IMR-90 (cell line): Measurements from ENCODE around the gene SLC39A11. TPM values are rescaled to one million over a fixed set of nuclear protein-coding genes. Genes with fewer than 3 reads are reported as not detected.

Experiments
- ATAC-seq: fragments of 200-7000 bp; cut with Tn5 transposase; 2 replicates; pipeline ENCODE4 v1.9.1; 2020; ENCODE audit warnings: low read depth, mild to moderate bottlenecking, moderate library complexity
- BruUV-seq: library from RNA; stranded (reverse); fragments of 400-500 nt; replicated peaks from 2 replicates; lab custom pipeline; 2021; lab: Mats Ljungman, UMichigan
- CTCF ChIA-PET: fragments of 300-600 bp; formaldehyde crosslinking; extraction: SDS; loops from one replicate; lab custom pipeline; 2021; ENCODE audit warnings: antibody characterized with exemption; lab: Yijun Ruan, JAX
- POLR2A ChIA-PET: fragments of 300-600 bp; sonication (Branson Sonifier 250); formaldehyde crosslinking; loops from one replicate; lab custom pipeline; 2022; ENCODE audit warnings: antibody characterized with exemption; ENCODE audit not compliant: unreplicated experiment; lab: Charles Lee
- DNase-seq: peaks from one replicate; pipeline ENCODE4 v3.0.0; 2013
- H2AFZ ChIP-seq: replicated peaks from 2 replicates; pipeline ENCODE3; 2013; ENCODE audit warnings: low read length, mild to moderate bottlenecking; ENCODE audit not compliant: poor library complexity
- H2AK5ac ChIP-seq: 2 replicates; pipeline ENCODE4 v1.6.1; 2013; ENCODE audit warnings: low read depth, low read length, inconsistent platforms
- H2AK9ac ChIP-seq: replicated peaks from 2 replicates; pipeline ENCODE3; 2013; ENCODE audit warnings: mild to moderate bottlenecking, low read depth, low read length, moderate library complexity; ENCODE audit not compliant: poor library complexity
- H2BK120ac ChIP-seq: 2 replicates; pipeline ENCODE4 v1.6.1; 2013; ENCODE audit warnings: low read depth, low read length, inconsistent platforms
- H2BK15ac ChIP-seq: 3 replicates; pipeline ENCODE4 v1.6.1; 2013; ENCODE audit warnings: low read depth, low read length, inconsistent platforms
- H2BK20ac ChIP-seq: 2 replicates; pipeline ENCODE4 v1.6.1; 2013; ENCODE audit warnings: low read depth, mild to moderate bottlenecking, inconsistent platforms, low read length, moderate library complexity
- H2BK5ac ChIP-seq: 2 replicates; pipeline ENCODE4 v1.6.1; 2013; ENCODE audit warnings: mild to moderate bottlenecking, low read depth, low read length, inconsistent platforms; ENCODE audit not compliant: poor library complexity, severe bottlenecking
- H3K14ac ChIP-seq: replicated peaks from 2 replicates; pipeline ENCODE4 v1.6.1; 2013; ENCODE audit warnings: low read depth, low read length, inconsistent platforms
- H3K18ac ChIP-seq: 2 replicates; pipeline ENCODE4 v1.6.1; 2013; ENCODE audit warnings: low read depth, low read length, control low read depth
- H3K23ac ChIP-seq: 2 replicates; pipeline ENCODE4 v1.6.1; 2013; ENCODE audit warnings: low read depth, low read length, inconsistent platforms
- H3K27ac ChIP-seq: 2 replicates; pipeline ENCODE4 v1.5.1; 2013; ENCODE audit warnings: mild to moderate bottlenecking, control low read depth, low read length; ENCODE audit not compliant: insufficient read depth
- H3K27me3 ChIP-seq: 2 replicates; pipeline ENCODE4 v1.6.1; 2013; ENCODE audit warnings: low read length; ENCODE audit not compliant: control insufficient read depth, insufficient read depth
- H3K36me3 ChIP-seq: 2 replicates; pipeline ENCODE4 v1.6.1; 2013; ENCODE audit warnings: low read length, mixed read lengths; ENCODE audit not compliant: control insufficient read depth, insufficient read depth
- H3K4ac ChIP-seq: 2 replicates; pipeline ENCODE4 v1.6.1; 2013; ENCODE audit warnings: low read depth, low read length, inconsistent platforms
- H3K4me1 ChIP-seq: 2 replicates; pipeline ENCODE4 v1.6.1; 2013; ENCODE audit warnings: low read length, mixed read lengths; ENCODE audit not compliant: control insufficient read depth, insufficient read depth
- H3K4me2 ChIP-seq: 2 replicates; pipeline ENCODE4 v1.6.1; 2013; ENCODE audit warnings: low read depth, mild to moderate bottlenecking, control low read depth, low read length, moderate library complexity
- H3K4me3 ChIP-seq: 2 replicates; pipeline ENCODE4 v1.5.1; 2013; ENCODE audit warnings: low read depth, mild to moderate bottlenecking, control low read depth, low read length, moderate library complexity; ENCODE audit not compliant: insufficient read depth
- H3K56ac ChIP-seq: 2 replicates; pipeline ENCODE4 v1.6.1; 2013; ENCODE audit warnings: low read length, inconsistent platforms; ENCODE audit not compliant: insufficient read depth; ENCODE audit errors: extremely low read depth
- H3K79me1 ChIP-seq, 2 experiments: 2 replicates each; pipeline ENCODE4 v1.6.1; 2013; ENCODE audit warnings: low read length in 2 of 2, inconsistent platforms in 1 of 2, low read depth in 1 of 2
- H3K9ac ChIP-seq: 2 replicates; pipeline ENCODE4 v1.6.1; 2013; ENCODE audit warnings: low read depth, low read length, control low read depth
- H3K9me1 ChIP-seq: 2 replicates; pipeline ENCODE4 v1.6.1; 2013; ENCODE audit warnings: low read length, inconsistent platforms; ENCODE audit not compliant: insufficient read depth
- H3K9me3 ChIP-seq: 2 replicates; pipeline ENCODE4 v1.6.1; 2013; ENCODE audit warnings: low read length; ENCODE audit not compliant: control insufficient read depth, insufficient read depth
- H4K20me1 ChIP-seq: 2 replicates; pipeline ENCODE4 v1.6.1; 2013; ENCODE audit warnings: low read length, inconsistent platforms; ENCODE audit not compliant: insufficient read depth
- H4K5ac ChIP-seq: 2 replicates; pipeline ENCODE4 v1.6.1; 2013; ENCODE audit warnings: mild to moderate bottlenecking, low read depth, low read length, control low read depth
- H4K8ac ChIP-seq, 2 experiments: 2 replicates each; pipeline ENCODE4 v1.6.1; 2013; ENCODE audit warnings: low read depth in 2 of 2, low read length in 2 of 2, control low read depth in 1 of 2, inconsistent platforms in 1 of 2
- H4K91ac ChIP-seq: 2 replicates; pipeline ENCODE4 v1.6.1; 2013; ENCODE audit warnings: low read depth, low read length, inconsistent platforms; ENCODE audit not compliant: insufficient read depth
- CEBPB ChIP-seq: IDR thresholded peaks from 2 replicates; pipeline ENCODE4 v1.6.1; 2012; ENCODE audit warnings: low read depth, low read length, improper control_type of control experiment
- MAFK ChIP-seq: IDR thresholded peaks from 2 replicates; pipeline ENCODE4 v1.6.1; 2012; ENCODE audit warnings: low read depth, low read length, improper control_type of control experiment
- WGBS, 2 experiments: methylation state at CpG; one replicate each; pipeline versions ENCODE4 v1.1.5 to v1.1.7; 2013; ENCODE audit warnings: missing lambda C conversion rate in 2 of 2; ENCODE audit not compliant: insufficient read length in 1 of 2; ENCODE audit errors: extremely low coverage in 2 of 2; 5-methylcytosine and 5-hydroxymethylcytosine counted together
- dilution Hi-C: fragments of 300-500 bp; cut with HindIII; formaldehyde crosslinking; loops from one replicate; pipeline ENCODE4 v1.14.3; 2018; ENCODE audit warnings: low sequenced_read_pairs; ENCODE audit not compliant: unreplicated experiment
- in situ Hi-C: fragments of 300-500 bp; cut with MboI; formaldehyde crosslinking; loops from 3 replicates; pipeline ENCODE4 v1.14.3; 2019; ENCODE audit warnings: low sequenced_read_pairs, inconsistent platforms, mixed read lengths
- intact Hi-C: fragments of 100-400 bp; cut with micrococcal nuclease; formaldehyde crosslinking; loops from 2 replicates; pipeline ENCODE4 v1.10.0; 2022
- polyA plus RNA-seq, 3 experiments: library from polyadenylated mRNA; depleted of rRNA; stranded (reverse); fragments of >200 nt; gene quantifications; 2 replicates each; pipeline ENCODE4 v1.2.3, GENCODE V29; 2012; ENCODE audit warnings: low replicate concordance in 1 of 3
- total RNA-seq: library from RNA; depleted of rRNA; stranded (reverse); fragments of >200 nt; gene quantifications from 2 replicates; pipeline ENCODE4 v1.2.3, GENCODE V29; 2012

The SLC39A11 gene
- total and polyA plus RNA-seq, 2 of the 4 experiments (the other 2 are of a cell fraction), result 8.8 to 14.3 TPM

DNA sequence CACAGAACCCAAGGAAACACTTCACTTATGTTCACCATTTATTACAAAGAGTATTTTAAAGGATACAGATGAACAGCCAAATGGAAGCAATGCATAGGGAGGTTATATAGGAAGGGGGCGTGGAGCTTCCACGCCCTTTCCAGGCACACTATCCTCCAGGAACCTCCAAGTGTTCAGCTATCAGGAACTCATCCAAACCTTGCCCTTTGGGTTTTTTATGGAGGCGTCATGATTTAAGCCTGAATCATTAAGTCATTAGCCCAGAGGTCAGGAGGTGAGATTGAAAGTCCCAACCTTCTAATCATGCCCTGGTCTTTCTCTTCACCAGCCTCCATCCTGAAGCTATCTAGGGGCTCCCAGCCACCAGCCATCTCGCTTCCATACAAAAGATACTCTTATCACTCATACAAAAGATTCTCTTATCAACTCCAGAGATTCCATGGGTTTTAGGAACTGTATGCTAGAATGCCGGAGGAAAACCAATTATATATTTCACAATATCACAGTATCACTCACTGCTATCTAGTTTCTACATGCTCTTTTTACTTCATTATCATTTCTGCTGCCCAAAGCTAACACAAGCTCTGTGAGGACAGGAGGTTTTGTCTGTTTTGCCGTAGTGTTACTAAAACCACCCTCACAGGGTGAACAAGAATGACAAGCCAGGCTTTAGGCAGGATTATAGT, 213.4 kb downstream of the SLC39A11 start:
- no peaks in the 10 kb centered on the region for H4K20me1 ChIP-seq
- no peaks in the 10 kb centered on the region for H3K9me1 ChIP-seq
- H2BK120ac ChIP-seq, result no peak overlapping the region
- H4K91ac ChIP-seq, result no peak overlapping the region
- ChIA-PET CTCF (no interaction called here), POLR2A (no interaction called here)
- no peak overlapping the region for H2AK9ac ChIP-seq
- in situ Hi-C loops, result no loop called here
- no peak overlapping the region for H2BK5ac ChIP-seq
- no peaks in the 10 kb centered on the region for H3K4me1 ChIP-seq
- no peak for ATAC-seq
- no CpG with 5 or more reads among the region's 6 CpGs for WGBS, 2 experiments
- H3K4me2 ChIP-seq, result no peak overlapping the region
- H3K27me3 ChIP-seq, result no peaks in the 10 kb centered on the region
- H2AFZ ChIP-seq, result no peak overlapping the region
- DNase-seq, result no peak
- H3K14ac ChIP-seq, result no peak overlapping the region
- H3K9me3 ChIP-seq, result peaks cover 15% of the 10 kb centered on the region
- H2BK20ac ChIP-seq, result no peak overlapping the region
- H3K4ac ChIP-seq, result no peak overlapping the region
- H3K27ac ChIP-seq, result no peak overlapping the region
- H3K56ac ChIP-seq, result no peak overlapping the region
- TF ChIP-seq MAFK (no peak), CEBPB (0 out of 2 replicates have a peak, but pooled peaks have one; percentile 28)
- dilution Hi-C loops, result no loop called here
- H4K5ac ChIP-seq, result no peak overlapping the region
- H3K18ac ChIP-seq, result no peak overlapping the region
- H4K8ac ChIP-seq, result no peak overlapping the region
- H3K23ac ChIP-seq, result no peak overlapping the region
- H3K79me1 ChIP-seq, result no peaks in the 10 kb centered on the region
- no TSS peak for BruUV-seq
- no peak overlapping the region for H2AK5ac ChIP-seq
- intact Hi-C loops, result no loop called here
- no peak overlapping the region for H3K4me3 ChIP-seq
- no peak overlapping the region for H2BK15ac ChIP-seq
- H3K9ac ChIP-seq, result no peak overlapping the region
- peaks cover 5% of the 10 kb centered on the region; the same call in 1 of the 2 replicates for H3K36me3 ChIP-seq
